DOHH2 (cell line): ENCODE results near the gene APOO.

Experiments used
- H3F3A ChIP-seq: fragments of 200-600 bp; sonication (generic), shearing (Covaris generic); 2 replicates; pipeline ENCODE4 v1.6.0; 2016; ENCODE audit warnings: antibody characterized with exemption, mild to moderate bottlenecking; ENCODE audit not compliant: control insufficient read depth, insufficient read depth
- H3K27ac ChIP-seq: fragments of 200-600 bp; sonication (generic); 2 replicates; pipeline ENCODE4 v1.5.1; 2014; ENCODE audit warnings: low read depth, mild to moderate bottlenecking, low read length, moderate library complexity
- H3K27me3 ChIP-seq: fragments of 200-600 bp; sonication (generic); 2 replicates; pipeline ENCODE4 v1.6.1; 2014; ENCODE audit warnings: mild to moderate bottlenecking, low read length, mixed read lengths; ENCODE audit not compliant: control insufficient read depth
- H3K36me3 ChIP-seq: fragments of 200-600 bp; sonication (generic); 2 replicates; pipeline ENCODE4 v1.6.1; 2014; ENCODE audit warnings: mild to moderate bottlenecking, low read length, moderate library complexity, mixed read lengths; ENCODE audit not compliant: control insufficient read depth
- H3K4me1 ChIP-seq: fragments of 200-600 bp; sonication (generic); 2 replicates; pipeline ENCODE4 v1.6.1; 2014; ENCODE audit warnings: mild to moderate bottlenecking, low read length, mixed read lengths; ENCODE audit not compliant: control insufficient read depth
- H3K4me2 ChIP-seq: fragments of 200-600 bp; sonication (generic); 2 replicates; pipeline ENCODE4 v1.6.0; 2014; ENCODE audit warnings: mild to moderate bottlenecking, low read length, moderate library complexity
- H3K4me3 ChIP-seq: fragments of 200-600 bp; sonication (generic); 2 replicates; pipeline ENCODE4 v1.5.1; 2014; ENCODE audit warnings: mild to moderate bottlenecking, low read length, mixed read lengths
- H3K79me2 ChIP-seq: fragments of 200-600 bp; sonication (generic); 2 replicates; pipeline ENCODE4 v1.6.1; 2014; ENCODE audit warnings: mild to moderate bottlenecking, low read length, mixed read lengths; ENCODE audit not compliant: control insufficient read depth
- H3K9me2 ChIP-seq: fragments of 200-600 bp; sonication (generic); replicated peaks from 2 replicates; pipeline ENCODE4 v1.6.1; 2014; ENCODE audit warnings: mild to moderate bottlenecking, low read length, mixed read lengths; ENCODE audit not compliant: control insufficient read depth
- H3K9me3 ChIP-seq: fragments of 200-600 bp; sonication (generic); 2 replicates; pipeline ENCODE4 v1.6.1; 2014; ENCODE audit warnings: antibody characterized with exemption, low read length, mixed read lengths; ENCODE audit not compliant: control insufficient read depth, insufficient read depth
- H4K20me1 ChIP-seq: fragments of 200-600 bp; sonication (generic); 2 replicates; pipeline ENCODE4 v1.6.0; 2014; ENCODE audit warnings: low read depth, mild to moderate bottlenecking, antibody characterized with exemption, low read length, moderate library complexity; ENCODE audit not compliant: control insufficient read depth, insufficient read depth
- CTCF ChIP-seq: fragments of 200-600 bp; sonication (generic); IDR thresholded peaks from one replicate; pipeline ENCODE4 v1.5.1; 2014; ENCODE audit warnings: antibody characterized with exemption, mild to moderate bottlenecking, low read depth, low read length; ENCODE audit not compliant: poor library complexity, severe bottlenecking
- EZH2phosphoT487 ChIP-seq: fragments of 200-600 bp; sonication (generic); IDR thresholded peaks from 2 replicates; pipeline ENCODE4 v1.6.1; 2017; ENCODE audit warnings: borderline replicate concordance, mild to moderate bottlenecking, antibody characterized with exemption, low read length, moderate library complexity, mixed read lengths

Gene APOO

GRCh38 chrX:23944234-23944633, 36.5 kb upstream of the APOO start:
- H3K27ac ChIP-seq = no peak overlapping the region

GRCh38 chrX:23939203-23939602, 31.5 kb upstream of the APOO start:
- Histone ChIP-seq H3K27ac (no peak overlapping the region), H3K4me3 (no peak overlapping the region), H3K79me2 (no peaks in the 10 kb centered on the region), H3F3A (no peaks in the 10 kb centered on the region), H3K4me2 (no peak overlapping the region), H3K4me1 (no peaks in the 10 kb centered on the region), H3K27me3 (no peaks in the 10 kb centered on the region), H3K9me2 (no peaks in the 10 kb centered on the region), H3K36me3 (no peaks in the 10 kb centered on the region), H3K9me3 (no peaks in the 10 kb centered on the region), H4K20me1 (no peaks in the 10 kb centered on the region)
- TF ChIP-seq CTCF = no peak
- no peak for TF ChIP-seq EZH2phosphoT487

More at GRCh38 chrX:23944234-23944633, 36.5 kb upstream of the APOO start:
- H3K4me3 ChIP-seq = no peak overlapping the region
- H3K27me3 ChIP-seq = no peaks in the 10 kb centered on the region
- H3K9me2 ChIP-seq = no peaks in the 10 kb centered on the region
- no peaks in the 10 kb centered on the region for H3K9me3 ChIP-seq
- H3K36me3 ChIP-seq = no peaks in the 10 kb centered on the region
- H3K79me2 ChIP-seq = no peaks in the 10 kb centered on the region
- no peaks in the 10 kb centered on the region for H3K4me1 ChIP-seq
- no peaks in the 10 kb centered on the region for H4K20me1 ChIP-seq
- TF ChIP-seq EZH2phosphoT487 = no peak
- no peak for TF ChIP-seq CTCF
- no peaks in the 10 kb centered on the region for H3F3A ChIP-seq
- no peak overlapping the region for H3K4me2 ChIP-seq

- Histone ChIP-seq H3K4me3 (no peak overlapping the region), H3K79me2 (no peaks in the 10 kb centered on the region), H3K4me2 (no peak overlapping the region), H4K20me1 (no peaks in the 10 kb centered on the region), H3K27me3 (no peaks in the 10 kb centered on the region), H3K4me1 (no peaks in the 10 kb centered on the region), H3K9me2 (no peaks in the 10 kb centered on the region), H3K27ac (no peak overlapping the region), H3F3A (no peaks in the 10 kb centered on the region), H3K9me3 (no peaks in the 10 kb centered on the region), H3K36me3 (no peaks in the 10 kb centered on the region)
- TF ChIP-seq CTCF (no peak), EZH2phosphoT487 (no peak)
Observed at GRCh38 chrX:23938690-23939089, 31.0 kb upstream of the APOO start.

- H4K20me1 ChIP-seq = no peaks in the 10 kb centered on the region
- no peaks in the 10 kb centered on the region for H3K9me2 ChIP-seq
- H3F3A ChIP-seq = no peaks in the 10 kb centered on the region
- TF ChIP-seq EZH2phosphoT487 (no peak), CTCF (no peak)
- H3K4me2 ChIP-seq = no peak overlapping the region
- no peak overlapping the region for H3K4me3 ChIP-seq
- no peaks in the 10 kb centered on the region for H3K79me2 ChIP-seq
- H3K9me3 ChIP-seq = no peaks in the 10 kb centered on the region
- H3K27ac ChIP-seq = no peak overlapping the region
- no peaks in the 10 kb centered on the region for H3K4me1 ChIP-seq
- H3K36me3 ChIP-seq = no peaks in the 10 kb centered on the region
- no peaks in the 10 kb centered on the region for H3K27me3 ChIP-seq
Observed at GRCh38 chrX:23937100-23937499, 29.4 kb upstream of the APOO start.
